H1 (cell line): ENCODE measurements around the gene MTM1. TPM values are rescaled to one million over a fixed set of nuclear protein-coding genes. Genes with fewer than 3 reads are reported as not detected.

Experiments used
- CTCF ChIA-PET: fragments of 300-600 bp; sonication (Branson Sonifier 250); formaldehyde crosslinking; loops from one replicate; lab custom pipeline; 2021; ENCODE audit not compliant: partially characterized antibody; lab: Charles Lee
- POLR2A ChIA-PET: fragments of 300-600 bp; sonication (Branson Sonifier 250); formaldehyde crosslinking; loops from one replicate; lab custom pipeline; 2021; ENCODE audit warnings: inconsistent platforms; ENCODE audit not compliant: partially characterized antibody; lab: Charles Lee
- DNase-seq, 2 experiments: peaks; one replicate each; pipeline versions ENCODE4 v3.0.0 to v3.0.0-alpha.2; 2010 to 2022; ENCODE audit warnings: low spot score in 2 of 2, low read depth in 1 of 2, mixed read lengths in 1 of 2
- FAIRE-seq: peaks from 2 replicates; lab custom pipeline; 2011; peaks lifted over from hg19 to GRCh38; lab: Jason Lieb, UNC
- H2AFZ ChIP-seq: 2 replicates; pipeline ENCODE4 v1.8.1; 2012; ENCODE audit warnings: low read length, inconsistent platforms
- H2AK5ac ChIP-seq: 2 replicates; pipeline ENCODE4 v1.6.1; 2013; ENCODE audit warnings: low read depth, low read length
- H2BK120ac ChIP-seq: replicated peaks from 2 replicates; pipeline ENCODE3; 2013; ENCODE audit warnings: low read depth, low read length, inconsistent platforms
- H2BK12ac ChIP-seq: 2 replicates; pipeline ENCODE4 v1.6.1; 2013; ENCODE audit warnings: low read depth, low read length
- H2BK15ac ChIP-seq: 2 replicates; pipeline ENCODE4 v1.6.1; 2013; ENCODE audit warnings: low read length
- H2BK20ac ChIP-seq: 2 replicates; pipeline ENCODE4 v1.6.1; 2013; ENCODE audit warnings: low read length
- H2BK5ac ChIP-seq: 2 replicates; pipeline ENCODE4 v1.6.1; 2013; ENCODE audit warnings: low read depth, low read length
- H3K14ac ChIP-seq: 2 replicates; pipeline ENCODE4 v1.6.1; 2013; ENCODE audit warnings: inconsistent platforms; ENCODE audit not compliant: insufficient read length
- H3K18ac ChIP-seq: 2 replicates; pipeline ENCODE4 v1.6.1; 2013; ENCODE audit warnings: low read length; ENCODE audit errors: extremely low read depth
- H3K23ac ChIP-seq: 2 replicates; pipeline ENCODE4 v1.6.1; 2013; ENCODE audit warnings: inconsistent platforms; ENCODE audit not compliant: insufficient read length
- H3K23me2 ChIP-seq: 2 replicates; pipeline ENCODE4 v1.6.1; 2013; ENCODE audit warnings: low read depth, low read length
- H3K27ac ChIP-seq: 2 replicates; pipeline ENCODE4 v1.6.1; 2011; ENCODE audit warnings: low read depth, low read length, inconsistent platforms
- H3K27me3 ChIP-seq, 4 experiments: replicated peaks in 1 of 4; 1 replicate in 1 of 4; 2 replicates in 3 of 4; pipeline versions ENCODE4 v1.6.1 to v1.8.1; 2011 to 2013; ENCODE audit warnings: low read length in 3 of 4, mild to moderate bottlenecking in 3 of 4, inconsistent platforms in 2 of 4, mixed read lengths in 2 of 4, moderate library complexity in 1 of 4; ENCODE audit not compliant: control insufficient read depth in 3 of 4, insufficient read depth in 3 of 4; ENCODE audit errors: extremely low read depth in 1 of 4
- H3K36me3 ChIP-seq, 4 experiments: 2 replicates each; pipeline versions ENCODE4 v1.6.1 to v1.8.1; 2011 to 2013; ENCODE audit warnings: mild to moderate bottlenecking in 4 of 4, low read length in 3 of 4, moderate library complexity in 2 of 4, control low read depth in 1 of 4, inconsistent platforms in 1 of 4; ENCODE audit not compliant: insufficient read depth in 4 of 4, control insufficient read depth in 2 of 4
- H3K4ac ChIP-seq: replicated peaks from 2 replicates; pipeline ENCODE3; 2013; ENCODE audit warnings: low read length, low read depth, mixed read lengths, inconsistent platforms; ENCODE audit not compliant: insufficient read length
- H3K4me1 ChIP-seq, 4 experiments: replicated peaks in 1 of 4; 1 replicate in 1 of 4; 2 replicates in 3 of 4; pipeline versions ENCODE4 v1.6.1 to v1.8.1; 2011 to 2013; ENCODE audit warnings: low read length in 3 of 4, inconsistent platforms in 2 of 4, mixed read lengths in 1 of 4; ENCODE audit not compliant: insufficient read depth in 4 of 4, control insufficient read depth in 3 of 4
- H3K4me2 ChIP-seq, 2 experiments: 2 replicates each; pipeline versions ENCODE4 v1.6.1 to v1.8.1; 2011 to 2013; ENCODE audit warnings: low read depth in 2 of 2, low read length in 2 of 2, control low read depth in 1 of 2, inconsistent platforms in 1 of 2, mild to moderate bottlenecking in 1 of 2; ENCODE audit not compliant: insufficient read depth in 1 of 2
- H3K4me3 ChIP-seq, 4 experiments: fragments of 200-600, 300-600 bp in 1 of 4; sonication (generic), shearing (Covaris generic), sonication (Bioruptor Twin) in 1 of 4; 2 replicates each; pipeline versions ENCODE4 v1.5.1 to v1.8.1; 2011 to 2016; ENCODE audit warnings: low read length in 4 of 4, low read depth in 3 of 4, control low read depth in 2 of 4, inconsistent platforms in 2 of 4, mild to moderate bottlenecking in 2 of 4, mixed read lengths in 1 of 4, moderate library complexity in 1 of 4; ENCODE audit not compliant: insufficient read depth in 2 of 4; ENCODE audit errors: extremely low read depth in 1 of 4
- H3K56ac ChIP-seq: replicated peaks from 2 replicates; pipeline ENCODE3; 2013; ENCODE audit warnings: low read depth, mild to moderate bottlenecking, mixed read lengths, low read length, inconsistent platforms; ENCODE audit not compliant: insufficient read length
- H3K79me1 ChIP-seq: 2 replicates; pipeline ENCODE4 v1.6.1; 2013; ENCODE audit warnings: low read depth, low read length, control low read depth
- H3K79me2 ChIP-seq, 2 experiments: 2 replicates each; pipeline versions ENCODE4 v1.6.1 to v1.8.1; 2012 to 2013; ENCODE audit warnings: low read length in 2 of 2, mild to moderate bottlenecking in 2 of 2, inconsistent platforms in 1 of 2; ENCODE audit not compliant: insufficient read depth in 2 of 2, control insufficient read depth in 1 of 2
- H3K9ac ChIP-seq, 4 experiments: replicated peaks in 1 of 4; 1 replicate in 1 of 4; 2 replicates in 3 of 4; pipeline versions ENCODE4 v1.6.1 to v1.8.1; 2011 to 2013; ENCODE audit warnings: low read depth in 3 of 4, low read length in 3 of 4, control low read depth in 2 of 4, mild to moderate bottlenecking in 2 of 4, moderate library complexity in 2 of 4, inconsistent platforms in 1 of 4; ENCODE audit errors: extremely low read depth in 1 of 4
- H3K9me3 ChIP-seq, 2 experiments: 2 replicates each; pipeline versions ENCODE4 v1.6.1 to v1.8.1; 2012 to 2013; ENCODE audit warnings: mild to moderate bottlenecking in 2 of 2, moderate library complexity in 2 of 2, control low read depth in 1 of 2, inconsistent platforms in 1 of 2, low read depth in 1 of 2, low read length in 1 of 2, mixed read lengths in 1 of 2; ENCODE audit not compliant: insufficient read depth in 2 of 2
- H4K20me1 ChIP-seq, 2 experiments: replicated peaks in 1 of 2; 2 replicates each; pipeline versions ENCODE3 to v1.8.1; 2011 to 2013; ENCODE audit warnings: inconsistent platforms in 2 of 2, low read length in 2 of 2, mild to moderate bottlenecking in 1 of 2; ENCODE audit not compliant: insufficient read depth in 2 of 2, control insufficient read depth in 1 of 2
- H4K5ac ChIP-seq: 2 replicates; pipeline ENCODE4 v1.6.1; 2013; ENCODE audit warnings: low read length, low read depth, mixed read lengths, inconsistent platforms; ENCODE audit not compliant: insufficient read length
- H4K8ac ChIP-seq: 2 replicates; pipeline ENCODE4 v1.8.0; 2013; ENCODE audit warnings: mild to moderate bottlenecking, moderate library complexity, low read length, inconsistent platforms; ENCODE audit not compliant: insufficient read depth; ENCODE audit errors: extremely low read depth
- H4K91ac ChIP-seq: replicated peaks from 2 replicates; pipeline ENCODE3; 2013; ENCODE audit warnings: low read length, mixed read lengths, inconsistent platforms; ENCODE audit not compliant: insufficient read length
- SP4 ChIP-seq: IDR thresholded peaks from 2 replicates; pipeline ENCODE4 v1.6.1; 2012; ENCODE audit warnings: low read length, inconsistent platforms
- TAF1 ChIP-seq: IDR thresholded peaks from 2 replicates; pipeline ENCODE4 v1.6.1; 2011; ENCODE audit warnings: mild to moderate bottlenecking, low read depth, low read length
- WGBS, 2 experiments: shearing (Covaris generic) in 1 of 2; methylation state at CpG; one replicate each; pipeline versions ENCODE4 v1.1.6 to v1.1.7; 2013 to 2015; ENCODE audit warnings: low lambda C conversion rate in 2 of 2, mixed read lengths in 2 of 2, inconsistent platforms in 1 of 2, low coverage in 1 of 2, missing lambda C conversion rate in 1 of 2; ENCODE audit not compliant: insufficient replicate concordance in 2 of 2, insufficient coverage in 1 of 2, insufficient read length in 1 of 2; ENCODE audit errors: extremely low coverage in 1 of 2, missing lambda C conversion rate in 1 of 2; 5-methylcytosine and 5-hydroxymethylcytosine counted together
- polyA plus RNA-seq, 7 experiments: library from polyadenylated mRNA; depleted of rRNA in 3 of 7; stranded (reverse) in 5 of 7; unstranded in 2 of 7; fragments of >200 nt in 5 of 7; fragments of 200-250 nt in 2 of 7; gene quantifications; 1 replicate in 5 of 7; 2 replicates in 1 of 7; 4 replicates in 1 of 7; pipeline versions ENCODE4 v1.2.1 to v1.2.3, GENCODE V29; 2011 to 2013; ENCODE audit warnings: missing spikeins in 2 of 7, mixed read lengths in 2 of 7
- total RNA-seq: library from RNA; stranded (reverse); fragmentation: NEBNext Ultra II Directional; extraction: Animal tissue kit (Norgen Biotek cat#: 25700); gene quantifications from 2 replicates; pipeline ENCODE4 v1.2.1, GENCODE V29; 2021

Gene MTM1
- total and polyA plus RNA-seq, 2 of the 8 experiments (the other 6 are each of a cell fraction or from before 2014, with no cell fraction given), result 2.3 to 8.4 TPM

DNA sequence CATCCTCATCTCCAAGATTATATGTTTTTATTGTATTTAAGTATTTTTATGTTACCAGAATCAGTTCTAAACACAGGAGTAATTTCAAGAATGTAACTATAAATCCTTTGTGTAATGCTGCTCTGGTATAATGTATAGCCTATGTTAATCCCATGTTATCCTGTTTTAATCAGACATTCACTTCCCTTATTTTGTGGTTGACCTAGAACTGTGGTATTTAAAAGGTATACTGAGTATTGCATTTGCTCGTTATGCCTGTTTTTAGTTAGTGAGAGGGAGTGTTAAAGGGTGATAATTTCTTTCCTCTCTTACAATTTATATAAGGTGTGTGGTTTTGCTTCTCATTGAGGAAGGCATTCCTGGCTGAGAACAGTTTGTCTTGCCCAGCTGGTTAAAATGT lies 26.2 kb downstream of the MTM1 start:
- no peak overlapping the region for H2AFZ ChIP-seq
- no peak overlapping the region for H3K23ac ChIP-seq
- H3K18ac ChIP-seq, result no peak overlapping the region
- no peaks in the 10 kb centered on the region for H3K79me2 ChIP-seq
- H2BK5ac ChIP-seq, result no peak overlapping the region
- H4K91ac ChIP-seq, result no peak overlapping the region
- no peak overlapping the region for H4K8ac ChIP-seq
- H3K36me3 ChIP-seq, result no peaks in the 10 kb centered on the region; a peak in 1 of 8 replicates
- no peak overlapping the region for H2BK12ac ChIP-seq
- no peak overlapping the region for H4K5ac ChIP-seq
- no peaks in the 10 kb centered on the region for H4K20me1 ChIP-seq
- WGBS, 2 experiments, result 90% methylated on average over 1 of the region's 1 CpG; no CpG with 5 or more reads in 1 of the 2 experiments
- H3K79me1 ChIP-seq, result no peaks in the 10 kb centered on the region
- FAIRE-seq, result no peak
- no peaks in the 10 kb centered on the region for H3K4me1 ChIP-seq
- H3K4me2 ChIP-seq, result no peak overlapping the region
- no peak overlapping the region for H2BK15ac ChIP-seq
- no peak overlapping the region for H3K9ac ChIP-seq
- no peaks in the 10 kb centered on the region for H3K23me2 ChIP-seq
- H2BK20ac ChIP-seq, result no peak overlapping the region
- H3K4ac ChIP-seq, result no peak overlapping the region
- no peak overlapping the region for H3K56ac ChIP-seq
- DNase-seq, result no peak
- no peak overlapping the region for H3K4me3 ChIP-seq
- ChIA-PET POLR2A (no interaction called here), CTCF (no interaction called here)
- no peaks in the 10 kb centered on the region for H3K27me3 ChIP-seq
- no peak overlapping the region for H2BK120ac ChIP-seq
- H3K9me3 ChIP-seq, result no peaks in the 10 kb centered on the region
- H3K27ac ChIP-seq, result no peak overlapping the region
- TF ChIP-seq SP4 (no peak), TAF1 (no peak)
- TF ChIP-seq, all 59 proteins: peak for 0
- no peak overlapping the region for H3K14ac ChIP-seq
- no peak overlapping the region for H2AK5ac ChIP-seq
